Small intestine (tissue), 7 donors: ENCODE results near the gene ACRBP. TPM values are rescaled to one million over a fixed set of nuclear protein-coding genes. Genes with fewer than 3 reads are reported as not detected.
A peak's percentile ranks its signal among the peaks of the same experiment; 100 is the strongest.

Experiments used
- DNase-seq, 2 donors: peaks; one replicate each; pipeline versions ENCODE4 v3.0.0 to v3.0.0-alpha.2; 2013
- FAIRE-seq: peaks from 2 replicates; lab custom pipeline; 2012; peaks lifted over from hg19 to GRCh38; lab: Jason Lieb, UNC
- H3K27ac ChIP-seq, 3 donors: one replicate each; pipeline ENCODE4 v1.5.1; 2013; ENCODE audit warnings: low read length in 2 of 3, mild to moderate bottlenecking in 2 of 3, control low read depth in 1 of 3, inconsistent platforms in 1 of 3, low read depth in 1 of 3, moderate library complexity in 1 of 3
- H3K27me3 ChIP-seq, 3 donors: one replicate each; pipeline ENCODE4 v1.6.1; 2013; ENCODE audit warnings: low read length in 3 of 3, inconsistent platforms in 1 of 3; ENCODE audit not compliant: control insufficient read depth in 3 of 3, insufficient read depth in 3 of 3
- H3K36me3 ChIP-seq, 3 donors: one replicate each; pipeline ENCODE4 v1.6.1; 2013; ENCODE audit warnings: low read length in 3 of 3, inconsistent platforms in 1 of 3, low read depth in 1 of 3, mild to moderate bottlenecking in 1 of 3, moderate library complexity in 1 of 3; ENCODE audit not compliant: control insufficient read depth in 3 of 3, insufficient read depth in 2 of 3
- H3K4me1 ChIP-seq, 3 donors: one replicate each; pipeline ENCODE4 v1.6.1; 2013; ENCODE audit warnings: low read length in 2 of 3, inconsistent platforms in 1 of 3, low read depth in 1 of 3, mild to moderate bottlenecking in 1 of 3, moderate library complexity in 1 of 3; ENCODE audit not compliant: control insufficient read depth in 3 of 3, insufficient read depth in 2 of 3
- H3K4me3 ChIP-seq, 3 donors: one replicate each; pipeline ENCODE4 v1.5.1; 2013; ENCODE audit warnings: low read length in 3 of 3, control low read depth in 1 of 3, inconsistent platforms in 1 of 3, low read depth in 1 of 3, mild to moderate bottlenecking in 1 of 3, moderate library complexity in 1 of 3
- H3K9me3 ChIP-seq, 2 donors: one replicate each; pipeline ENCODE4 v1.6.1; 2013; ENCODE audit warnings: low read depth in 1 of 2, low read length in 1 of 2; ENCODE audit not compliant: control insufficient read depth in 2 of 2, insufficient read depth in 1 of 2
- WGBS, 3 donors: extraction: QIAGEN DNeasy Blood & Tissue Kit; methylation state at CpG; one replicate each; pipeline ENCODE4 v1.1.7; 2013; 5-methylcytosine and 5-hydroxymethylcytosine counted together
- polyA plus RNA-seq, 4 donors: library from polyadenylated mRNA; stranded (reverse) in 3 of 4; unstranded in 1 of 4; fragments of 200-250 nt in 3 of 4; fragments of 120-200 nt in 1 of 4; gene quantifications; one replicate each; pipeline versions ENCODE4 v1.2.1 to v1.2.3, GENCODE V29; 2013
- donor health status: healthy with polysubstance abuse.
- donor health status: control.
- donor health status: control.
- donor health status: Bipolar disorder and iron deficiency.
- donor health status: healthy.

The ACRBP gene
- polyA plus RNA-seq, 4 donors, result 2.6 to 5.9 (median 3.6) TPM

DNA sequence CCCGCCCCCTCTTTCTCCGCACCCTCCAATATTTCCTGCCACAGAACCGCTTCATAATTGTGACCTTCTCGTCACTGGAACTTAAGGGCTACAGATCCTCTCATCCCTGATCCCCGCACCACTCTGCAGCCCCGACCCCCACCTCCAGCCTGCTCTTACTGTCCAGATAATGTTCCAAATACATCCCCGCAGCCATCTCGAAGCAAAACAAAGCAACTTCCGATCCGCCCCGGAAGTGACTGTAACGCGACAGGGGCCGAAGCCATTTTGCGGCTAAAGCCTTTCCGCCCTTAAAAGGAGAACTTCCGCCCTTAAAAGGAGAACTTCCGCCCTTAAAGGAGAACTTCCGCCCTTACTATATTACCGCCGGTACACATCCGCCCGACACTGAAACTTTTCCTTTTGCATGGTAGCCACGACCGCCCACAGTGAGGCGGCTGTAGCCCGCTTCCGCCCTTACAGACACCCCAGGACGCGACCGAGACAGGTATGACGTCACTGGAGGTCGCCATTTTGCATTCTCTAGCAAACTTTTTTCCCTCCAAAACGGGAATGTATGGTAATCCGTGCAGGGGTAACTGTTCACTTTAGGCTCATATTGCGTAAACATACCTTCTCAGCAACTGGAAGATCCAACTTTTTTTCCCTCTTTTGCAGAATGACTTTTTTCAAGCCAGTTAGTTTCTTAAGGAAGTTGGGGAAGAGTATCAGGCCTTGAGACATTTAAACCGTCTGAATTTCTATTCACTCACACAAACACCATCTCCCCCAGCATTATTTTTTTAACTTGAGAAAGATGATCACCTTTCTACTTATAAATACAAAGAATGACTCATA, 15.9 kb upstream of the ACRBP start, which contains the start of gene ING4:
TSS of gene ING4 (minus strand) at position 214 of the 837 bp plus-strand sequence. CDS start at position 196, 18 bp downstream.
- peak within 1 kb of the TSS; percentile 58 to 86 (median 78) for H3K4me3 ChIP-seq
- H3K9me3 ChIP-seq, result no peaks in the 10 kb centered on the region
- FAIRE-seq (peak; percentile 80), DNase-seq (peak; percentile 100)
- no peaks in the 10 kb centered on the region for H3K27me3 ChIP-seq
- peak within 1 kb of the TSS; percentile 58 to 92 (median 84) for H3K27ac ChIP-seq
- H3K36me3 ChIP-seq, result peaks cover 6 to 33% (median 10%) of the 10 kb centered on the region in 3 donors
- peaks cover 0 to 10% (median 5%) of the 10 kb centered on the region in 3 donors for H3K4me1 ChIP-seq
- 2% methylated on average over 37 of the region's 37 CpGs for WGBS, 3 donors

GRCh38 chr12:6662602-6662905, 15.3 kb upstream of the ACRBP start:
- DNase-seq (no peak), FAIRE-seq (no peak)
- Histone ChIP-seq H3K27ac (peak overlapping the region; percentile 34 to 78 (median 65)), H3K9me3 (no peaks in the 10 kb centered on the region), H3K4me1 (peaks cover 0 to 10% (median 5%) of the 10 kb centered on the region in 3 donors), H3K4me3 (peak overlapping the region; percentile 58 to 86 (median 78)), H3K36me3 (peaks cover under 1 to 31% (median 5%) of the 10 kb centered on the region in 3 donors), H3K27me3 (no peaks in the 10 kb centered on the region)
- whole genome bisulfite sequencing, 3 donors, result 0 to 1% (median 0%) methylated on average over 10 of the region's 10 CpGs

- Histone ChIP-seq H3K4me3 (no peak overlapping the region), H3K4me1 (no peaks in the 10 kb centered on the region), H3K36me3 (peaks cover 7 to 77% (median 19%) of the 10 kb centered on the region in 3 donors), H3K27me3 (no peaks in the 10 kb centered on the region), H3K27ac (no peak overlapping the region), H3K9me3 (no peaks in the 10 kb centered on the region)
- WGBS, 3 donors, result 93 to 97% (median 95%) methylated on average over 5 of the region's 5 CpGs
- DNase-seq (no peak), FAIRE-seq (no peak)
Observed at GRCh38 chr12:6653987-6654386, 6.8 kb upstream of the ACRBP start.

DNA sequence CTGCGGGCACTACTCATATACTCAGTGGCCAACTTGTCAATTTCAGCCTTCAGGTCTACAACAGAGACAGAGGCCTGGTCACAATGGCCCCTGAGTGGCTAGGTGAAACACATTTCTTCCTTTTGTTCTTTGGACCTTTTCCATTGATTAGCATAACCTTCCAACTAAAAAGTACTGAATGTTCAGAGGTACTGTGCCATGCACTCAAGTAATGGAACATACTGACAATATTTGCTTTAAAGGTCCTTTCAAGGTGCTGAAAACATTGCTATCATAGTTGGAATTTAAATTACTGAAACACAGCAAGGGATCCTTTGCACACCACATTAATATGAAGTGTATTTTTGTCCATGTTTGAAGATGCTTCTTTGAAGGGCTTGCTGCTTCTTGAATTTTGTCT, 6.1 kb upstream of the ACRBP start:
- no peak for FAIRE-seq

GRCh38 chr12:6652391-6652790, 5.2 kb upstream of the ACRBP start:
- H3K36me3 ChIP-seq, result peaks cover 7 to 73% (median 19%) of the 10 kb centered on the region in 3 donors
- 91 to 94% (median 92%) methylated on average over 11 to 12 of the region's 12 CpGs for WGBS, 3 donors
- H3K4me1 ChIP-seq, result no peaks in the 10 kb centered on the region
- DNase-seq (no peak), FAIRE-seq (no peak)
- no peaks in the 10 kb centered on the region for H3K9me3 ChIP-seq
- no peak overlapping the region for H3K27ac ChIP-seq
- H3K4me3 ChIP-seq, result no peak overlapping the region
- no peaks in the 10 kb centered on the region for H3K27me3 ChIP-seq

More for the DNA sequence above, 6.1 kb upstream of the ACRBP start:
- H3K9me3 ChIP-seq, result no peaks in the 10 kb centered on the region
- peaks cover 7 to 75% (median 19%) of the 10 kb centered on the region in 3 donors for H3K36me3 ChIP-seq
- no peak for DNase-seq
- H3K4me1 ChIP-seq, result no peaks in the 10 kb centered on the region
- H3K4me3 ChIP-seq, result no peak overlapping the region
- H3K27me3 ChIP-seq, result no peaks in the 10 kb centered on the region
- H3K27ac ChIP-seq, result no peak overlapping the region
- WGBS, 3 donors, result 95 to 100% (median 100%) methylated on average over 1 of the region's 1 CpG

- FAIRE-seq (no peak), DNase-seq (no peak)
- Histone ChIP-seq H3K4me1 (no peaks in the 10 kb centered on the region), H3K27me3 (no peaks in the 10 kb centered on the region), H3K4me3 (no peak overlapping the region), H3K9me3 (no peaks in the 10 kb centered on the region), H3K27ac (no peak overlapping the region), H3K36me3 (peaks cover 7 to 64% (median 19%) of the 10 kb centered on the region in 3 donors)
- WGBS, 3 donors, result 86 to 92% (median 90%) methylated on average over 8 of the region's 8 CpGs
Observed at GRCh38 chr12:6650832-6651231, 3.6 kb upstream of the ACRBP start.

DNA sequence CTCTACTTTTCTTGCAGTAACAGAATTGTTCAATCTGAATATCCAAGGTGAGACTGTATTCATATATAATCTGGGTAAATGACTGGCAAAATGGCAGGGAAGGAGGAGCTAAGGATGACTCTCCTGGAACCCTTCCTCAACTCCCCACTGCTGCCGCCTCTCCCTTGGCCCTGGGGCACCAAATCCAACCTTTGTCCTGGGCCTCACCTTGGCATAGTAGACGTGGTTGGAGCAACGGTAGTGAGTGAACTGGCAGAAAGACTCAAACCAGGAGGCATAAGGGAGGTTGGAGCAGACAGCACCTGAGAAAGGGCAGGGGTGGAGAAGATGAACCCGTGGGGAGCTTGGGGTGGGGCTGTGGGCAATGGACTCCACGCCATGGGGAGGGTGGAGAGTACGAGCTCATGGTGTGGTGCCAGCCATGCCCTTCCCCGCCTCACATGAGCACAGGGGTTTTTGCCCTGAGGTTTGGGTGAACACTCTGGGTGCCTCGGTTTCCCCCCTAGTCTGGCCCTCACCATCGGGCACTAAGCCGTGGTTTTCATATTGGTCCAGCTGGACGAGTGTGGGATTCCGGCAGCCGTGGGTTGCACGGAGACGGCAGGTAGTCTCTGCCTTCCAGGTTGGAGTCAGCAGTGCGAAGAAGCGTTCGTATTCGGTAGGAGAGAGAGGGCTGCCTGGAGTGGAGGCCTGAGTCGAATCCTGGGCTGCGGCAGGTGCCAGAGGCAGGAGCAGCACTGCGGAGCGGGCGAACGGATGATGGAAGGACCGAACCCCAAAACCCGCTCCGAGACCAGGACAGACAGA, 753 bp downstream of the ACRBP start:
- no peaks in the 10 kb centered on the region for H3K27me3 ChIP-seq
- peaks cover 6 to 34% (median 8%) of the 10 kb centered on the region in 3 donors for H3K36me3 ChIP-seq
- DNase-seq (peak in 1 of 2 donors; percentile 81), FAIRE-seq (no peak)
- H3K4me3 ChIP-seq, result peak overlapping the region in 2 of 3 donors; percentile 44 to 48
- peaks cover 0 to 5% of the 10 kb centered on the region in 2 donors for H3K9me3 ChIP-seq
- WGBS, 3 donors, result 29 to 61% (median 46%) methylated on average over 28 of the region's 28 CpGs
- peaks cover 0 to 4% (median 0%) of the 10 kb centered on the region in 3 donors for H3K4me1 ChIP-seq
- H3K27ac ChIP-seq, result peak overlapping the region in 2 of 3 donors; percentile 51 to 58

DNA sequence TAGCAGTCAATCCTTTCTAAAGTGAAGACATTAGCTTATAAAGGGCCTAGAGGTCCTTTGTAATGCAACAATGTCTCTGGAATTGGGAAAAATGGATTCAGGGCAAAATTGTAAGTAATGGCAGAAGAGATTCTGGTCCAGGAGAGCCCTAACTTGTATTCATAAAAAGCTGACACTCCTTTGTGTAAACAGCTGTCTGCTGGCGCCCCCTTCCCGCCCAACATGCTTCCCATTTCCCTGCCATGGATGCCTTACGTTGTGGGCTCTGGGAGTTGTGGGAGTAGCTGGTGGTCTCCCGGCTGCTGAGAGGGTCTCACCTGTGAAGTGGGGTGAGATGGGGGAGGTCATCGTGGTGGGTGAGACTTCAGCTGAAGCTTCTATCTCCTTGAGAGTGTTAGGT, 2.3 kb downstream of the ACRBP start:
- Histone ChIP-seq H3K9me3 (peaks cover 0 to 5% of the 10 kb centered on the region in 2 donors), H3K4me1 (peaks cover 0 to 6% (median 0%) of the 10 kb centered on the region in 3 donors), H3K4me3 (no peak overlapping the region), H3K27ac (no peak overlapping the region), H3K27me3 (no peaks in the 10 kb centered on the region), H3K36me3 (peaks cover 0 to 18% (median under 1%) of the 10 kb centered on the region in 3 donors)
- WGBS, 3 donors, result 19 to 49% (median 36%) methylated on average over 5 of the region's 5 CpGs
- DNase-seq (peak; percentile 48 to 73), FAIRE-seq (no peak)
